ENCODE results near the gene ZC3H18.

GRCh38 chr16:88536971-88537751 lies 33.0 kb upstream of the ZC3H18 start:
- no peak for TF ChIP-seq CTCF (conservative IDR thresholded peaks at IDR 0.05; ENCODE audit: low read depth, low read length)
- no peak for TF ChIP-seq EZH2 (IDR thresholded peaks at IDR 0.05; ENCODE audit: low read length, unreplicated experiment)
